ENCODE measurements around the gene FTO. TPM values are rescaled to one million over a fixed set of nuclear protein-coding genes. Genes with fewer than 3 reads are reported as not detected.
A peak's percentile ranks its signal among the peaks of the same experiment; 100 is the strongest.

FTO gene
- total RNA-seq, 1 experiment from 2014 or later, result 43.0 TPM

- no peak for DNase-seq (ENCODE audit: low spot score)
- in situ Hi-C loops (cut with HindIII; ENCODE audit: low sequenced_read_pairs), result no loop called here
These were observed 368.3 kb downstream of the FTO start for GRCh38 chr16:54072237-54072636.

DNA sequence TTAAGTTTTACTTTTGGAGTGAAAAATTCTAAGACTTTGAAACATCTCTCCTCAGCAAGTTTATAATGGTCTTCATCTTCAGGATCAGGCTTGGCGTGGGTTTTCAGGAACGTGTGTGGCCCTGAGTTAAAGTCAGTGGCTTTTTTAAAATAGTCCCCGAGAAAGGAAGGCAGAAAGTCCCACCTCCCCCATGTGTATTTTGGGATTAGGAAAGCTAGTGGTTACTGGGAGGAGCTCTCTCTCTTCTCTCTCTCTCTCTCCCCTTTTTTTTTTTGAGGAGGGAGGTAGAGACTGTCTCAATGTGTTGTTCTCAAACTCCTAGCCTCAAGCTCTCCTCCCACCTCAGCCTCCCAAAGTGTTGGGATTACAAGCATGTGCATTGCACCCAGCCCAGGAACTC lies 369.4 kb downstream of the FTO start:
- DNase-seq (ENCODE audit: low spot score), result no peak
- in situ Hi-C loops (cut with HindIII; ENCODE audit: low sequenced_read_pairs), result no loop called here

- in situ Hi-C loops (cut with HindIII; ENCODE audit: low sequenced_read_pairs), result no loop called here
- no peak for DNase-seq (ENCODE audit: low spot score)
These were observed 371.5 kb downstream of the FTO start for GRCh38 chr16:54075446-54075845.

GRCh38 chr16:54076006-54076504 lies 372.1 kb downstream of the FTO start:
- in situ Hi-C loops (cut with HindIII; ENCODE audit: low sequenced_read_pairs), result no loop called here
- DNase-seq (ENCODE audit: low spot score), result no peak

DNA sequence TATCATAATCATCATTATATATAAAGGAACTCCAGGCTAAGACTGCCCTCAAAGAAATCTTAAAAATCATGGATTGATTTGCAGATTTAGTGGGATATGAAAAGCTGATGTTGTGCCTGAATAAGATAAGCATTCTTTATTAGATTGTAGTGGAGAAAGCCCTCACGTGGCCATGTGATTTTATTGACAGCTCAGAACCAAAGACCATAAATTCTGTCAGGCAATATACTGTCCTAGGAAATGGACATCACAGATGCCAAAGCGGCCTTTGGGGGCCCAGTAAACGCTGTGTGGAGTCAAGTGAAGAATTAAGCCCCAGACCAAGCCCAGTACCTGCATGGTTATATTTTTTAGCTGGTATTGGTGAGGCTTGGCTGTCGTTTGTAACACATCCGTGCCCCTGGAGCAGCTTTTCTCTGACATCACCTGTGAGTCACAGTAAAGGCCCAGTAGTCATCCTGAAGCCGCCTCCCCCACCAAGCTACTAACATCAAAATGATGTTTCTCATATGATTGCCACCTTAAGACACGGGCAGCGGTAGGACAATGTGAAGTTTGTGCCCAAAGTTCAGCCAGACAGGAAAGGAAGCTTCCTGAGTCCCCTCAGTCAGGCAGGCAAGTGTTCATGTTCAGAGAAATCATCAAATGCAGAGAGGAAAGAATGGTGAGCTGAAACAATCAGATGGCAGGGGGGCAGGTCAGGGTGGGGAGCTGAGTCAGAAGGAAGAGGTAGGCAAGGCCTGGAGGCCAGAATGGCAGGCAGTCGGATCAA lies 373.3 kb downstream of the FTO start:
- DNase-seq (ENCODE audit: low spot score), result no peak

DNA sequence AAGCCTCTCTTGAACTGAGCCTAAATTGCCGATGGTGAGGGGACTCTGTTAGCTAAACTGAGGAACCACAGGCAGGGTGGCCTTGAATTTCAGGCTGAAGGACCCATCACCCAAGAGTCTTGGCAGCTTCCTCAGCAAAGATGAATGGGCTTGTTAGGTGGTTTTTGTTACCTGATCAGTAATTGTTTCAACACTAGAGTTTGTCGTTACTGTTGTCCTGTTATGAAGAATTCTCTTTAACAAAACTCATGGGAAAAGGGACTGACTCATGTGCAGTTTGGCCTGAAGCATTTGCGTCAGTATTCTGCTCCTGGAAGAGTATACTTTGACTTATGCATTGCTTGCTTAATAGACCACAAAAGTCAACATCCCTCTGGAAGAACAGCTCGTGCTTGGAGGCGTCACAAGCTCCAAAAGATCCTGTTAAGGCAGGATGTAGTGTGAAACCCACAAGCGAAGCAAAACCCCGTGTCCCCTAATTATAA lies 376.6 kb downstream of the FTO start:
- no peak for DNase-seq (ENCODE audit: low spot score)
- in situ Hi-C loops (cut with HindIII; ENCODE audit: low sequenced_read_pairs), result no loop called here

More for the DNA sequence above, 373.3 kb downstream of the FTO start:
- in situ Hi-C loops (cut with HindIII; ENCODE audit: low sequenced_read_pairs), result no loop called here

GRCh38 chr16:54086791-54087190 lies 382.8 kb downstream of the FTO start:
- no peak for DNase-seq (ENCODE audit: low spot score)
- in situ Hi-C loops (cut with HindIII; ENCODE audit: low sequenced_read_pairs), result no loop called here

DNA sequence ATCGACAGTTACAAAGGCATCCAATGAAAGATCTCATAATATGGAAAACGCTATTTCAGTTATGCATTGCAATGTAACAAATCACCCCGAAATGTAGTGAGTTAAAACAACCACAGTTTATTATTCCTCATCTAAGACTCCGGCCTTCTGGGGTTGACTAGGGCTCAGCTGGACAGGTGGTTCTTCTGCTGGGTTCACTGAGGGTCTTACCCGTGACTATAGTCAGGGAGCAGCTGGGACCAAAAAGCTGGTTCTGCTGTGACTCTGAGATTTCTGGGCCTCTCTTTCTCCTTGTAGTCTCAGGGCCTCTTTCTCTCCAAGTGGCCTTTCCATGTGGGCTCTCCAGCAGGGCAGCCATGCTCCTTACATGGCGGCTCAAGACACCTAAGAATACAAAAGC lies 386.6 kb downstream of the FTO start:
- DNase-seq (ENCODE audit: low spot score), result no peak
- in situ Hi-C loops (cut with HindIII; ENCODE audit: low sequenced_read_pairs), result no loop called here

GRCh38 chr16:54093281-54093680 lies 389.3 kb downstream of the FTO start:
- in situ Hi-C loops (cut with HindIII; ENCODE audit: low sequenced_read_pairs), result no loop called here
- DNase-seq (ENCODE audit: low spot score), result no peak

DNA sequence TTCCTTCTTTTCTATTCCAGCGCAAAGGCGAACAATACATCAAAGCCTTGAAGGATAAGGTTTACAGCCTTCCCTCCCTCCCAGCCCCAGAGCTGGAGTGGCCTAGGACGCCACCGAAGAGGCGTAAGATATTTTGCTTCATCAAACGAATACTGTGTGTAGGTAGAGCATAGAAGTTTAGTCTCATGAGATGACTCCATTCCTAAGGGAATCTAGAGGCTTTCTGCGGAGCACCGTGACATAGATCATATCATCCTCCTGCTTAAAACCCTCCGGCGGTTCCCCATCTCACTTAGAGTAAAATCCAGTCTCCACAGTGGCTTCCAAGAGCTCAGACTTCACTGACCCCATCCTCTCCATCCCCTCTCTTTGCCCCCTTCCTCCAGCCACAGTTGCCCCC lies 390.7 kb downstream of the FTO start:
- in situ Hi-C loops (cut with HindIII; ENCODE audit: low sequenced_read_pairs), result no loop called here
- DNase-seq (ENCODE audit: low spot score), result no peak

- no peak for DNase-seq (ENCODE audit: low spot score)
- in situ Hi-C loops (cut with HindIII; ENCODE audit: low sequenced_read_pairs), result no loop called here
These were observed 392.7 kb downstream of the FTO start for GRCh38 chr16:54096607-54097006.

GRCh38 chr16:54097774-54098173 lies 393.8 kb downstream of the FTO start:
- no peak for DNase-seq (ENCODE audit: low spot score)
- in situ Hi-C loops (cut with HindIII; ENCODE audit: low sequenced_read_pairs), result no loop called here

DNA sequence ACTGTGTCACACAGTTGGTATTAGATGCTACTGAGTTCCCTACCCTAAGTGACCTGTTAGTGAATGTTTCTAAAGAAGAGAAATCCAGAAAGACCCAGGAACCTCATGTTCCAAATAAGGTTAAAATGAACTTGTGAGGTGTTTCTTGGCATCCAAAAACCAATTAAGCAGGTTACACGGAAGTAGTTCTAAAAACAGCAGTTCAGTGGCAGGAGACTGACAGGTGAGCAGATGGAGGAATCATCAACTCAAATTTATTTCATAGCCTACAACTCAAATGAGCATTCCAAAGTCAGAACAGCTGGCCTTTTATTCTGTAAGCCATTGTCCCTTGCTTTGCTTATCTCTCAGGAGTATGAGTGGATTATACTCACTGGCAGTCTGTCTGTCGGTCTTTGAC lies 394.3 kb downstream of the FTO start:
- in situ Hi-C loops (cut with HindIII; ENCODE audit: low sequenced_read_pairs), result no loop called here
- DNase-seq (ENCODE audit: low spot score), result peak; percentile 54

DNA sequence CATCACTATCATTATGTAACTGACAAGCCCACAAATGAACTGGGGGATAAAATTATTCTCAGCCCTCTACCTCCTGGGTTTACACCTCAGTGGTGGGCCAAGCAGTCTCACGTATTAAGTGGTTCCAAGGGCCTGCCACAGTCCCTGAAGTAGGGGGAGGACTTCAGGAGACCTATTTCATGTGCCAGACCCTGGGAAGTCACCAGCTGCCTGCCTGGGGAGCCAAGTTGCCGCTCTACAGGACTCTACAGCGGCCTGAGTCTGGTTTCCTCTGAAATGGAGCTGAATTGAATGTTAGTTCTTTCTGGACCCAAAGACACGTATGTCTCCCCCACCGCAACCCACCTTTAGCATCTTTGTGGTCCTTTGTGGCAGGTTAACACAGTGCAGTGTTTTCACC lies 395.7 kb downstream of the FTO start:
- in situ Hi-C loops (cut with HindIII; ENCODE audit: low sequenced_read_pairs), result no loop called here

DNA sequence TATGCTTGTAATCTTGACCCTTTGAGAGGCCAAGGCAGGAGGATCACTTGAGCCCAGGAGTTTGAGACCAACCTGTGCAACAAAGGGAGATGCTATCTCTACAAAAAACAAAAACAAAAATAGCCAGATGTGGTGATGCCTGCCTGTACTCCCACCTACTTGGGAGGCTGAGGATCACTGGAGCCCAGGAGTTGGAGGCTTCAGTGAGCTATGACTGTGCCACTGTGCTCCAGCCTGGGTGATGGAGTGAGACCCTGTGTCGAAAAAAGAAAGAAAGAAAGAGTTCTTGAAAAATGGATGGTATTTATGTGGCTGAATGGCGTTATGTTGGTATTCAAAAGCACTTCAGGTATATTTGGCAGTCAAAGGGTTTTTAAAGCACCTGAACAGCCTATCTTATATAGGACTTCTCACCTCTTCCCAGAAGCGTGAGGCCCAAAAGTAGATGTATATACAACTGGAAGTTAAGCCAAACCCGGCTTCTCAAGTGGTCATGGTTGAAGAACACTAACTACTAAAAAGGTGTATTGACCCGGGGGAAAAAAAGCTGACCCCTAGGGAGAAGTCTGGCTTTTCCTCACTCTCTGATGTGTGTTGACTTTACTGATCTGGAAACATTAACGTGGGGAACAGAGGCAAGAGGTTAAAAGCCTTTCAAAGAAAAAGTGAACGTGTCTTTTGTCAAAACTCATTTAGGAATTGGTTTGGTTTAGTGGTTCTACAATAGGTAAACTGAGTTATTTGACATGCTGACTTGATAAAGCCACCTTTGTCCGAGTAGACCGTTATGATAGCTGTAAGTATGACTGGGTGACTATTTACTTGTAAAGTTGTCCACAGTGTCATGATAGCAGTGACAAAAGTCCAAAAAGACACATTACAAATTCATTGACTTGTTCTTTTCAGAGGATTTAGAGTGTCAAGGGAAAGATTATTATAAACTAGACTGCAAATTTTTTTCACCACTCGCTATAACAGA lies 399.2 kb downstream of the FTO start:
- DNase-seq (ENCODE audit: low spot score), result no peak
- in situ Hi-C loops (cut with HindIII; ENCODE audit: low sequenced_read_pairs), result no loop called here

More for the DNA sequence above, 395.7 kb downstream of the FTO start:
- peak; percentile 20 for DNase-seq (ENCODE audit: low spot score)

DNA sequence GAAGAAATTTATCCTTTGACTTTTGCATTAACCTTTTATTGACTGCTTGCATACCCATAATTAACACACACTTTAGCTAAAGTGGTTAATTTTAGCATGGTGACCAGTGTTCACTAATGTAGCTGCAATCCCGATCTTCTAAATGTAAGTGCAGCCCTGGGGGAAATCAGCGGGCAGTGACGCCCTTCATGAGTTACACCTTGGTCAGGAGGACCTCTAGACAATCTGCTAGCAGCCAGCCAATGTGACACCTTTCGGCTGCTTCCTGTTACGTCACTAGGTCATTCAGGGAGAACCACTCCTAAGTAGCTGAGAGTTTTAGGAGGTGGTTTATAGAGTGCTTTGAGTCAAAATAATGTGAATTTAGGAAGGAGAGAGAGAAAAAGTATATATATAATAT lies 402.1 kb downstream of the FTO start:
- no peak for DNase-seq (ENCODE audit: low spot score)
- in situ Hi-C loops (cut with HindIII; ENCODE audit: low sequenced_read_pairs), result no loop called here

- no peak for DNase-seq (ENCODE audit: low spot score)
- in situ Hi-C loops (cut with HindIII; ENCODE audit: low sequenced_read_pairs), result no loop called here
These were observed 403.7 kb downstream of the FTO start for GRCh38 chr16:54107583-54108202.

- DNase-seq (ENCODE audit: low spot score), result no peak
- in situ Hi-C loops (cut with HindIII; ENCODE audit: low sequenced_read_pairs), result no loop called here
These were observed 406.3 kb downstream of the FTO start for GRCh38 chr16:54110016-54110981.
